Keratinocyte (primary cell): ENCODE results near the gene TIMM29. TPM values are rescaled to one million over a fixed set of nuclear protein-coding genes. Genes with fewer than 3 reads are reported as not detected.

ENCODE experiments used
- DNase-seq: peaks from one replicate; pipeline ENCODE4 v3.0.0-alpha.2; 2011; ENCODE audit warnings: low read depth, missing footprints, low spot score
- FAIRE-seq: peaks from 2 replicates; lab custom pipeline; 2011; peaks lifted over from hg19 to GRCh38; lab: Jason Lieb, UNC
- H2AFZ ChIP-seq: 2 replicates; pipeline ENCODE4 v1.6.0; 2012; ENCODE audit warnings: low read length, control low read depth, inconsistent platforms; ENCODE audit not compliant: control insufficient read depth
- H3K27ac ChIP-seq: 2 replicates; pipeline ENCODE4 v1.5.1; 2011; ENCODE audit warnings: low read length; ENCODE audit not compliant: control insufficient read depth, insufficient read depth
- H3K27me3 ChIP-seq: 3 replicates; pipeline ENCODE4 v1.6.0; 2011; ENCODE audit warnings: low read length; ENCODE audit not compliant: control insufficient read depth, insufficient read depth; ENCODE audit errors: extremely low read depth
- H3K36me3 ChIP-seq, 2 experiments: 2 replicates in 1 of 2; 3 replicates in 1 of 2; pipeline ENCODE4 v1.5.1; 2011; ENCODE audit warnings: low read length in 2 of 2, mild to moderate bottlenecking in 1 of 2; ENCODE audit not compliant: control insufficient read depth in 2 of 2, insufficient read depth in 2 of 2; ENCODE audit errors: extremely low read depth in 1 of 2
- H3K4me1 ChIP-seq: 3 replicates; pipeline ENCODE4 v1.5.1; 2011; ENCODE audit warnings: low read length; ENCODE audit not compliant: control insufficient read depth, insufficient read depth; ENCODE audit errors: extremely low read depth
- H3K4me2 ChIP-seq: 3 replicates; pipeline ENCODE4 v1.6.0; 2011; ENCODE audit warnings: low read depth, low read length; ENCODE audit not compliant: control insufficient read depth, insufficient read depth; ENCODE audit errors: extremely low read depth
- H3K4me3 ChIP-seq, 3 experiments: fragments of 200-600 bp in 1 of 3; sonication (generic) in 1 of 3; 2 replicates in 2 of 3; 3 replicates in 1 of 3; pipeline ENCODE4 v1.5.1; 2011 to 2016; ENCODE audit warnings: low read length in 3 of 3, mild to moderate bottlenecking in 3 of 3, control low read depth in 2 of 3, inconsistent platforms in 1 of 3, low read depth in 1 of 3, mixed read lengths in 1 of 3, mixed run types in 1 of 3, moderate library complexity in 1 of 3; ENCODE audit not compliant: control insufficient read depth in 2 of 3, insufficient read depth in 2 of 3; ENCODE audit errors: extremely low read depth in 1 of 3
- H3K79me2 ChIP-seq: 2 replicates; pipeline ENCODE4 v1.6.0; 2012; ENCODE audit warnings: low read length; ENCODE audit not compliant: control insufficient read depth, insufficient read depth
- H3K9ac ChIP-seq: 3 replicates; pipeline ENCODE4 v1.6.0; 2011; ENCODE audit warnings: low read length; ENCODE audit not compliant: control insufficient read depth, insufficient read depth; ENCODE audit errors: extremely low read depth
- H3K9me1 ChIP-seq: 3 replicates; pipeline ENCODE4 v1.6.0; 2011; ENCODE audit warnings: low read length; ENCODE audit not compliant: control insufficient read depth, insufficient read depth; ENCODE audit errors: extremely low read depth
- H3K9me3 ChIP-seq: 2 replicates; pipeline ENCODE4 v1.5.1; 2012; ENCODE audit warnings: low read depth, low read length; ENCODE audit not compliant: control insufficient read depth
- H4K20me1 ChIP-seq: 3 replicates; pipeline ENCODE4 v1.6.0; 2011; ENCODE audit warnings: low read length; ENCODE audit not compliant: control insufficient read depth, insufficient read depth; ENCODE audit errors: extremely low read depth
- CTCF ChIP-seq, 3 experiments: IDR thresholded peaks in 1 of 3; conservative IDR thresholded peaks in 1 of 3; optimal IDR thresholded peaks in 1 of 3; 2 replicates in 2 of 3; 3 replicates in 1 of 3; pipeline versions ENCODE3 to v1.5.1; 2011; ENCODE audit warnings: low read length in 3 of 3, mild to moderate bottlenecking in 3 of 3, moderate library complexity in 2 of 3, control low read depth in 1 of 3, inconsistent platforms in 1 of 3; ENCODE audit not compliant: insufficient read depth in 2 of 3; ENCODE audit errors: extremely low read depth in 1 of 3
- EZH2 ChIP-seq: IDR thresholded peaks from one replicate; pipeline ENCODE4 v1.6.1; 2012; ENCODE audit warnings: inconsistent platforms, mild to moderate bottlenecking, low read length, moderate library complexity
- dilution Hi-C: fragments of 300-500 bp; cut with MboI; formaldehyde crosslinking; loops from one replicate; pipeline ENCODE4 v1.7.0; 2020; ENCODE audit warnings: low sequenced_read_pairs; ENCODE audit not compliant: extremely low pct_ligation_motif_present
- polyA plus RNA-seq, 5 experiments: library from polyadenylated mRNA; depleted of rRNA in 3 of 5; stranded (reverse) in 3 of 5; stranded (forward) in 1 of 5; unstranded in 1 of 5; fragments of >200 nt; gene quantifications; 1 replicate in 1 of 5; 2 replicates in 3 of 5; 3 replicates in 1 of 5; pipeline versions ENCODE4 v1.2.1 to v1.2.3, GENCODE V29; 2011 to 2012; ENCODE audit warnings: missing spikeins in 2 of 5, low read depth in 1 of 5, low replicate concordance in 1 of 5

The TIMM29 gene
- polyA plus RNA-seq, 1 donor (not counting 4 experiments of a cell fraction or from before 2014, with no cell fraction given), result 8.4 TPM

DNA sequence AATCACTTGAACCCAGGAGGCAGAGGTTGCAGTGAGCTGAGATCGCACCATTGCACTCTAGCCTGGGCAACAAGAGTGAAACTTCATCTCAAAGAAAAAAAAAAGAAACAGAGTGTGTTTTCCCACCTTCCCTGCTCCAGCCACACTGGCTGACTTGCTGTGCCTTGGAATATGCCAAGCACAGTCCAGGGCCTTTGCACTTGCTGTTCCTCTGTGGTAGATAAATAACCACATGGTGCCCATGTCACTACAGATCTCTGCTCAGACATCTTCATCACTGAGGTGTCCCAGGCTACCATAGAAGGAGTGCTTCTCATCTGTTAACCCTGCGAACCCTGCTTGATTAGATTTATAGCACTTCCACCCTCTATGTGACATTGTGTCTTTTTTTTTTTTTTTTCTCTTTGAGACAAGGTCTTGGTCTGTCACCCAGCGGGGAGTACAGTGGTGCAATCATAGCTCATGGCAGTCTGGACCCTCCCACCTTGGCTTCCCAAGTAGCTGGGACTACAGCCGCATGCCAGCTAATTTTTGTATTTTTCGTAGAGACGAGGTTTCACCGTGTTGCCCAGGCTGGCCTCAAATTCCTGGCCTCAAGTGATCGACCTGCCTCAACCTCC, 42.6 kb downstream of the TIMM29 start:
- H3K36me3 ChIP-seq, result no peaks in the 10 kb centered on the region
- H4K20me1 ChIP-seq, result peaks cover 25% of the 10 kb centered on the region
- H3K9me1 ChIP-seq, result peaks cover 12% of the 10 kb centered on the region
- dilution Hi-C loops, result no loop called here
- no peak overlapping the region for H3K4me2 ChIP-seq
- no peak for FAIRE-seq
- no peak overlapping the region for H3K9ac ChIP-seq
- no peak overlapping the region for H3K4me3 ChIP-seq
- no peak for TF ChIP-seq EZH2
- TF ChIP-seq CTCF (optimal IDR thresholded peaks at IDR 0.05 in 1 of 3, IDR thresholded peaks at IDR 0.05 in 1 of 3, conservative IDR thresholded peaks at IDR 0.05 in 1 of 3; ENCODE audit: extremely low read depth in 1 of 3, insufficient read depth in 2 of 3, low read length in 3 of 3), result no peak
- peaks cover 87% of the 10 kb centered on the region for H3K79me2 ChIP-seq
- H3K27me3 ChIP-seq, result no peaks in the 10 kb centered on the region
- H2AFZ ChIP-seq, result no peak overlapping the region
- H3K4me1 ChIP-seq, result peaks cover 8% of the 10 kb centered on the region
- H3K27ac ChIP-seq, result no peak overlapping the region
- H3K9me3 ChIP-seq, result no peaks in the 10 kb centered on the region
- DNase-seq, result no peak

DNA sequence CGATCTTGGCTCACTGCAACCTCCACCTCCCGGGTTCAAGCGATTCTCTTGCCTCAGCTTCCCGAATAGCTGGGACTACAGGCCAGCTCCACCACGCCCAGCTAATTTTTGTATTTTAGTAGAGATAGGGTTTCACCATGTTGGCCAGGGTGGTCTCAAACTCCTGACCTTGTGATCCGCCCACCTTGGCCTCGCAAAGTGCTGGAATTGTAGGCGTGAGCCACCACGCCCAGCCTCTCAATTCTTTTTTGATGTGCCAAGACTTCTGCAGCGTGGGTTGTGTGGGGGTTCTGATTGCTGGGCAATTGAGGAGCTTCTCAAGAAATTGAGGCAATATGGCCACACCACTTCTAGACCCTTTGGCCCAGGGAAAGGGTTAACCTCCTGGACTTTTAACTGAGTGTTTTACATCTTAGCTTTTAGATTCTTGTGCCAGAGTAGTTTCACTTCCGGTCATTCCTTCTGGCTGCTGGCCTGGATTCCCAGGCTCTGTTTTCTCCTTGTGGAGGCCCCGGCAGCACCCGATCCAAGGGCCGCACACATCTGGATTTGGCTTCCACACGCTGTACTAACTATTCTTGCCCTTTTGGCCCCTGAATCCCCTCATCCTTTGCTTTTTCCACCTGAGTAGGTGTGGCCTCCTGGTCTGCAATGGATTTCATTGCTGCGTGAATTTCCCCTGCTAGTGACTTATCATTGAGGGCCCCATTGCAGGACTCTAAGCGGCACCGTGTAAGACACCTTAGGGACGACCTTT, 46.9 kb downstream of the TIMM29 start:
- Histone ChIP-seq H3K27me3 (no peaks in the 10 kb centered on the region), H4K20me1 (peaks cover 36% of the 10 kb centered on the region), H3K36me3 (peaks cover 3% of the 10 kb centered on the region in 2 experiments), H3K4me1 (peaks cover 20% of the 10 kb centered on the region), H3K4me3 (no peak overlapping the region), H3K79me2 (peaks cover 89% of the 10 kb centered on the region), H3K4me2 (no peak overlapping the region), H3K9me1 (peaks cover 4% of the 10 kb centered on the region), H2AFZ (no peak overlapping the region), H3K27ac (no peak overlapping the region), H3K9ac (no peak overlapping the region), H3K9me3 (no peaks in the 10 kb centered on the region)
- DNase-seq, result no peak
- dilution Hi-C loops, result no loop called here
- no peak for TF ChIP-seq EZH2
- TF ChIP-seq CTCF (optimal IDR thresholded peaks at IDR 0.05 in 1 of 3, IDR thresholded peaks at IDR 0.05 in 1 of 3, conservative IDR thresholded peaks at IDR 0.05 in 1 of 3; ENCODE audit: extremely low read depth in 1 of 3, insufficient read depth in 2 of 3, low read length in 3 of 3), result no peak
- FAIRE-seq, result no peak
